PC-3 (cell line): ENCODE data around the gene PPP2R5B. TPM values are rescaled to one million over a fixed set of nuclear protein-coding genes. Genes with fewer than 3 reads are reported as not detected.

ENCODE experiments used
- ATAC-seq: fragments of 200-7000 bp; cut with Tn5 transposase; 2 replicates; pipeline ENCODE4 v1.9.1; 2020; ENCODE audit warnings: mild to moderate bottlenecking, moderate library complexity
- BruUV-seq: library from RNA; stranded (reverse); fragments of 400-500 nt; replicated peaks from 2 replicates; lab custom pipeline; 2021; lab: Mats Ljungman, UMichigan
- CTCF ChIA-PET: fragments of 300-600 bp; sonication (Branson Sonifier 250); formaldehyde crosslinking; loops from one replicate; lab custom pipeline; 2022; ENCODE audit warnings: antibody characterized with exemption; lab: Charles Lee
- POLR2A ChIA-PET: fragments of 300-600 bp; sonication (Branson Sonifier 250); formaldehyde crosslinking; loops from one replicate; lab custom pipeline; 2022; ENCODE audit warnings: antibody characterized with exemption; ENCODE audit not compliant: unreplicated experiment; lab: Charles Lee
- DNase-seq: peaks from one replicate; pipeline ENCODE4 v3.0.0-alpha.2; 2015
- H2AFZ ChIP-seq: fragments of 300-600 bp; sonication (generic); 2 replicates; pipeline ENCODE4 v1.6.0; 2016; ENCODE audit warnings: antibody characterized with exemption, low read length
- H3F3A ChIP-seq: fragments of 300-600 bp; sonication (generic); one replicate; pipeline ENCODE4 v1.6.0; 2017; ENCODE audit warnings: antibody characterized with exemption, low read length, control low read depth, mild to moderate bottlenecking; ENCODE audit not compliant: unreplicated experiment
- H3K27ac ChIP-seq: fragments of 300-600 bp; sonication (generic); 2 replicates; pipeline ENCODE4 v1.5.1; 2016; ENCODE audit warnings: mild to moderate bottlenecking, low read length
- H3K27me3 ChIP-seq: fragments of 300-600 bp; sonication (generic); 2 replicates; pipeline ENCODE4 v1.6.1; 2016; ENCODE audit warnings: low read length, mixed read lengths
- H3K36me3 ChIP-seq: fragments of 300-600 bp; sonication (generic); 2 replicates; pipeline ENCODE4 v1.6.1; 2016; ENCODE audit warnings: low read depth, mixed run types, low read length, mixed read lengths
- H3K4me1 ChIP-seq: fragments of 300-600 bp; sonication (generic); 2 replicates; pipeline ENCODE4 v1.5.1; 2016; ENCODE audit warnings: low read length; ENCODE audit not compliant: insufficient read depth
- H3K4me2 ChIP-seq: fragments of 300-600 bp; sonication (generic); 2 replicates; pipeline ENCODE4 v1.6.0; 2016; ENCODE audit warnings: low read length
- H3K4me3 ChIP-seq: fragments of 300-600 bp; sonication (generic); 2 replicates; pipeline ENCODE4 v1.5.1; 2016; ENCODE audit warnings: mild to moderate bottlenecking, low read length, mixed read lengths
- H3K79me2 ChIP-seq: fragments of 300-600 bp; sonication (generic); 2 replicates; pipeline ENCODE4 v1.6.1; 2017; ENCODE audit warnings: low read length, mixed read lengths
- H3K9ac ChIP-seq: fragments of 300-600 bp; sonication (generic); 2 replicates; pipeline ENCODE4 v1.6.0; 2016; ENCODE audit warnings: mild to moderate bottlenecking, low read length
- H3K9me2 ChIP-seq: fragments of 300-600 bp; sonication (generic); replicated peaks from 2 replicates; pipeline ENCODE4 v1.6.1; 2016; ENCODE audit warnings: mixed run types, low read length, mixed read lengths
- H3K9me3 ChIP-seq: fragments of 300-600 bp; sonication (generic); 2 replicates; pipeline ENCODE4 v1.6.1; 2016; ENCODE audit warnings: low read length, mixed read lengths
- H4K20me1 ChIP-seq: fragments of 300-600 bp; sonication (generic); 2 replicates; pipeline ENCODE4 v1.6.1; 2016; ENCODE audit warnings: low read length, mixed read lengths
- EZH2 ChIP-seq: fragments of 300-600 bp; sonication (generic); IDR thresholded peaks from one replicate; pipeline ENCODE4 v1.6.1; 2017; ENCODE audit warnings: antibody characterized with exemption, mild to moderate bottlenecking, low read length; ENCODE audit not compliant: unreplicated experiment
- EZH2phosphoT487 ChIP-seq: fragments of 300-600 bp; sonication (generic); IDR thresholded peaks from 2 replicates; pipeline ENCODE4 v1.6.1; 2018; ENCODE audit warnings: mild to moderate bottlenecking, antibody characterized with exemption, low read length, borderline replicate concordance
- intact Hi-C: fragments of 100-400 bp; cut with micrococcal nuclease; formaldehyde crosslinking; loops from 2 replicates; pipeline ENCODE4 v1.9.0; 2023
- total RNA-seq: library from RNA; depleted of rRNA; stranded (reverse); fragments of >200 nt; gene quantifications from 2 replicates; pipeline ENCODE4 v1.2.3, GENCODE V29; 2014
- TF ChIP-seq, protein P1 (sequence below): fragments of 300-600 bp; sonication (generic); conservative IDR thresholded peaks from 2 replicates; pipeline ENCODE4 v1.5.1; 2017; ENCODE audit warnings: antibody characterized with exemption, low read depth, mild to moderate bottlenecking, low read length

Gene PPP2R5B
- total RNA-seq, 1 experiment from 2014 or later = 24.9 TPM

DNA sequence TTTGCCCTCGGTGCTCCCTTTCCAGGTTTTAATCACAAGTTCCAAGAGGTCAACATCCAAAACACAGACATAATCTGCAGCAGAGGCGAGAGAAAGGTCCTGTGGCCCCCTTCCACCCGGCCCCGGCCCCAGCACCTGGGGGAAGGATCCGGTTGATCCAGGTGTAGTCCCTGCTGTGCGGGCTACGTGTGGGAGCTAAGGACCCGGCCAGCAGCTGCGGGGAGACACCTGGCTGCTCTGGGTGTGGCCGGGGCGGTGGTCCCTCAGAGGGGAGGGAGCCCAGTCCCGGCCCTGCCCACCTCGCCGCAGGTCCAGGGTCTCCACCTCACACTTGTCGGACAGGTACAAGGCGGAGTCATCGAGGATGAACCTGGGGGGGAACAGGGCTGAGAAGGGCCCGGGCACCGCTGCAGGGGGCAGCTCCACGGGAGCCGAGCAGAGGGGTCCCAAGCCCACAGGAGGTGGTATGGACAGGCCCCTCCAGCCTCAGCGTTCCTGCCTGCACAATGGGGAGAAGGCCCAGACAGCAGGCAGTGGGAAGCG lies 21.1 kb upstream of the PPP2R5B start:
- Histone ChIP-seq H3K4me3 (no peak overlapping the region), H3K27me3 (no peaks in the 10 kb centered on the region), H3K9me2 (no peaks in the 10 kb centered on the region), H3K4me1 (peaks cover 7% of the 10 kb centered on the region; the same call in 1 of the 2 replicates), H3K79me2 (no peaks in the 10 kb centered on the region), H3K9ac (no peak overlapping the region), H2AFZ (no peak overlapping the region), H3K4me2 (no peak overlapping the region), H3K36me3 (peaks cover 19% of the 10 kb centered on the region), H4K20me1 (no peaks in the 10 kb centered on the region), H3K9me3 (no peaks in the 10 kb centered on the region), H3K27ac (no peak overlapping the region), H3F3A (no peaks in the 10 kb centered on the region)
- CTCF ChIA-PET = no interaction called here
- BruUV-seq = no TSS peak
- POLR2A ChIA-PET = no interaction called here
- intact Hi-C loops = no loop called here
- no peak for ATAC-seq
- TF ChIP-seq, protein P1, sequence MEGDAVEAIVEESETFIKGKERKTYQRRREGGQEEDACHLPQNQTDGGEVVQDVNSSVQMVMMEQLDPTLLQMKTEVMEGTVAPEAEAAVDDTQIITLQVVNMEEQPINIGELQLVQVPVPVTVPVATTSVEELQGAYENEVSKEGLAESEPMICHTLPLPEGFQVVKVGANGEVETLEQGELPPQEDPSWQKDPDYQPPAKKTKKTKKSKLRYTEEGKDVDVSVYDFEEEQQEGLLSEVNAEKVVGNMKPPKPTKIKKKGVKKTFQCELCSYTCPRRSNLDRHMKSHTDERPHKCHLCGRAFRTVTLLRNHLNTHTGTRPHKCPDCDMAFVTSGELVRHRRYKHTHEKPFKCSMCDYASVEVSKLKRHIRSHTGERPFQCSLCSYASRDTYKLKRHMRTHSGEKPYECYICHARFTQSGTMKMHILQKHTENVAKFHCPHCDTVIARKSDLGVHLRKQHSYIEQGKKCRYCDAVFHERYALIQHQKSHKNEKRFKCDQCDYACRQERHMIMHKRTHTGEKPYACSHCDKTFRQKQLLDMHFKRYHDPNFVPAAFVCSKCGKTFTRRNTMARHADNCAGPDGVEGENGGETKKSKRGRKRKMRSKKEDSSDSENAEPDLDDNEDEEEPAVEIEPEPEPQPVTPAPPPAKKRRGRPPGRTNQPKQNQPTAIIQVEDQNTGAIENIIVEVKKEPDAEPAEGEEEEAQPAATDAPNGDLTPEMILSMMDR = no peak
- TF ChIP-seq EZH2phosphoT487 = no peak
- no peak for TF ChIP-seq EZH2
- DNase-seq = no peak

DNA sequence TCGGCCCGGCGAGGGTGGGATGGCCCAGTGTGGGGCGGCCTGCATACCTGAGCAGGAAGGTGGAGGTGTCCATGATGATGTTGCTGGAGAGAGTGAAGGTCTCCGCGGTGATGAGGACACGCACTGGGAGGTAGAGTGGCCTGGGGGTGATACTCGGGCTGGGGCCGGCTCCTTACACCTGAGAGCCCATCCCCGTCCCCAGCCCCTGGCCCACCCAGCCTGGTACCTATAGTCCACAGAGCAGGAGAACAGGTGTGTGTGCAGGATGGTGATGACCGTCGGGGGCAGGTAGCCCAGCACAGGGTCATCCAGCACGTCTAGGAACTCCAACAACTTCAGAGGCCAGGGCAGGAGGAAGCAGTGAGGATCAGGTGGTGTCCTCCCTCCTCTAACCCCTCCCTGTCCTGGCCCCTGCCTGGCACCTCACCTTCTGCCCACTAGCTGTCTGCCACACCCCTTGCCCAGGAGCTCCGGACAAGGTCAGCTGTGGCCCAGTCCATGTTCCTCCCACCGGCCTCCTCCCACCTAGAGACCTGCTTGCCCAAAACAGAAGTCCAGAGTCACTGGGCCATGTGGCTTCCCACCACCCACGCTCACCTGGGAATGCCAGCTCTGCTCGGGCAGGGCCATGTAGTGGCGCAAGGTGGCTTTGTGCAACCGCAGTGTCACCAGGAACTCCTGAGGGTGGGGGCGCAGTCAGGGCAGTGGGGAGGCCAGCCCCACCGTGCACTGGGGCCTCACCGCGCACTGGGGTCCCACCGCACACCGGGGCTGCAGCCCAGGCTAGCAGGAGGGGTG lies 18.8 kb upstream of the PPP2R5B start:
- Histone ChIP-seq H3K9me3 (no peaks in the 10 kb centered on the region), H3K4me2 (no peak overlapping the region), H3K9ac (no peak overlapping the region), H2AFZ (no peak overlapping the region), H3K36me3 (peaks cover 31% of the 10 kb centered on the region), H3K27ac (no peak overlapping the region), H3K79me2 (no peaks in the 10 kb centered on the region), H3K4me3 (no peak overlapping the region), H4K20me1 (no peaks in the 10 kb centered on the region), H3K27me3 (no peaks in the 10 kb centered on the region), H3F3A (no peaks in the 10 kb centered on the region), H3K4me1 (no peaks in the 10 kb centered on the region), H3K9me2 (no peaks in the 10 kb centered on the region)
- DNase-seq = no peak
- intact Hi-C loops = no loop called here
- ATAC-seq = no peak
- CTCF ChIA-PET = no interaction called here
- BruUV-seq = no TSS peak
- TF ChIP-seq EZH2 = no peak
- POLR2A ChIA-PET = no interaction called here

DNA sequence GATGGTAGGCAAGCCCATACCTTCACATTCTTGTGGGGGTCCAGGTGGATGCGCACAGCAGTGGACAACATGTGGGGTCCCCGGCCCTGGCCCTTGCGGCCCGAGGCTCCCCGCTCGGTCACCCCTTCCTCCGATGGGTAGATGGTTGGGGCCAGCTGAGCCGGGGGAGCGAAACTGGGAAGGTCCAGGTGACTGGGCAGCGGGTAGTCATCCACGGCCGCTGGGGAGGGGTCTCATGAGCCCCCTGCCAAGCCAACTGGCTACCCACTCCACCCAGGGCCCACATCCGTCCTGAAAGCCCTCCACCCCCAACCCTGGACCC lies 18.2 kb upstream of the PPP2R5B start:
- intact Hi-C loops = no loop called here

More for the DNA sequence above, 18.2 kb upstream of the PPP2R5B start:
- no peaks in the 10 kb centered on the region for H3F3A ChIP-seq
- H3K4me3 ChIP-seq = no peak overlapping the region
- no peak for DNase-seq
- BruUV-seq = no TSS peak
- H3K9me2 ChIP-seq = no peaks in the 10 kb centered on the region
- TF ChIP-seq EZH2 (no peak), EZH2phosphoT487 (no peak)
- TF ChIP-seq, protein P1 = no peak
- no peaks in the 10 kb centered on the region for H4K20me1 ChIP-seq
- no peak overlapping the region for H3K9ac ChIP-seq
- H3K27ac ChIP-seq = no peak overlapping the region
- peaks cover 33% of the 10 kb centered on the region for H3K36me3 ChIP-seq
- H3K4me1 ChIP-seq = no peaks in the 10 kb centered on the region
- ATAC-seq = no peak
- no peak overlapping the region for H2AFZ ChIP-seq
- ChIA-PET CTCF (no interaction called here), POLR2A (no interaction called here)
- no peaks in the 10 kb centered on the region for H3K9me3 ChIP-seq
- no peaks in the 10 kb centered on the region for H3K79me2 ChIP-seq
- no peaks in the 10 kb centered on the region for H3K27me3 ChIP-seq
- no peak overlapping the region for H3K4me2 ChIP-seq
